ENCODE data around the gene SLC35F5.
"Not testable (repeated sequence)": the region's sequence is repeated elsewhere in the genome, so short reads cannot be mapped to it uniquely, and the experiment has no call there.

- TF ChIP-seq POLR2AphosphoS5 (IDR thresholded peaks at IDR 0.05; ENCODE audit: low read depth); CTCF (conservative IDR thresholded peaks at IDR 0.05; ENCODE audit: low read depth in 2 of 2); EZH2phosphoT487 (IDR thresholded peaks at IDR 0.05; ENCODE audit: unreplicated experiment); JUNB (IDR thresholded peaks at IDR 0.05; ENCODE audit: unreplicated experiment); ETS1 (IDR thresholded peaks at IDR 0.05); REST (IDR thresholded peaks at IDR 0.05; ENCODE audit: unreplicated experiment); EZH2 (IDR thresholded peaks at IDR 0.05; ENCODE audit: low read depth, unreplicated experiment); CREB1 (CRISPR knock-in tag; IDR thresholded peaks at IDR 0.05; ENCODE audit: low read depth); STAT1 (IDR thresholded peaks at IDR 0.05; ENCODE audit: unreplicated experiment); ZNF331 (CRISPR knock-in tag; IDR thresholded peaks at IDR 0.05; ENCODE audit: low read depth); NANOG (IDR thresholded peaks at IDR 0.05; ENCODE audit: borderline replicate concordance): not testable (repeated sequence)
Observed at GRCh38 chr2:113664761-113665533, 91.5 kb downstream of the SLC35F5 start.

Data from GM23338 (cell line).